Progenitor cell of endocrine pancreas (in vitro differentiated cells): ENCODE data around the gene CNPY4. TPM values are rescaled to one million over a fixed set of nuclear protein-coding genes. Genes with fewer than 3 reads are reported as not detected.

ENCODE experiments used
- DNase-seq: peaks from one replicate; pipeline ENCODE4 v3.0.0; 2021; ENCODE audit warnings: low spot score; ENCODE audit not compliant: unreplicated experiment
- H3K27ac Mint-ChIP-seq: 2 replicates; pipeline ENCODE4 v1.8.0; 2021; ENCODE audit warnings: mild to moderate bottlenecking, moderate library complexity, mixed read lengths
- H3K27me3 Mint-ChIP-seq: 2 replicates; pipeline ENCODE4 v1.8.0; 2021; ENCODE audit warnings: mixed read lengths
- H3K36me3 Mint-ChIP-seq: 2 replicates; pipeline ENCODE4 v1.8.0; 2022; ENCODE audit warnings: mixed read lengths; ENCODE audit not compliant: insufficient read depth
- H3K4me1 Mint-ChIP-seq: 2 replicates; pipeline ENCODE4 v1.8.0; 2021; ENCODE audit warnings: low read depth, mixed read lengths
- H3K4me3 Mint-ChIP-seq: 2 replicates; pipeline ENCODE4 v1.8.0; 2021; ENCODE audit warnings: low read depth, mild to moderate bottlenecking, moderate library complexity, mixed read lengths
- H3K9me3 Mint-ChIP-seq: 2 replicates; pipeline ENCODE4 v1.8.0; 2021; ENCODE audit warnings: low read depth, mixed read lengths
- CTCF ChIP-seq: fragments of 200-600 bp; sonication (generic); IDR thresholded peaks from one replicate; pipeline ENCODE4 v1.5.0; 2021; ENCODE audit warnings: antibody characterized with exemption, mild to moderate bottlenecking; ENCODE audit not compliant: unreplicated experiment
- total RNA-seq: library from RNA; stranded (reverse); gene quantifications from 2 replicates; pipeline ENCODE4 v1.2.1, GENCODE V29; 2021

CNPY4 gene
- total RNA-seq, 1 donor from 2014 or later, result 25.5 TPM

DNA sequence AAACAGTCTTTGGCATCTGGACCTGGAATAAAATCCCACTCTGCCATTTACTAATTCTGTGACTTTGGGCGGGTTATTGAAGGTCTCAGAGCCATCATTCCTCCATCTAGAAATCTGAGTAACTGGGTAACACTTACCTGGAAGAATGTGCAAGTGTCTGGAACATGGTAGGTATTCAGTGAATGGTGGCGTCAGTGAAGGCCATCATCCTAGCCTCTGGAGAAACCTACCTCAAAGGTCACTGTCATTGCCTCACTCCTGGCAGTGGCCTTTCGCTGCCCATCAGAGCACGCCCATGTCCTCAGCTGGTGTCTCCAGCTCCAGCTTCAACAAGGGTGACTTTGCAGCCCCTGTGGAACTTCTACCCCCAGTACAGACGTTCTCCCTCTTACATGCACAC lies 44.4 kb downstream of the CNPY4 start:
- peaks cover 27% of the 10 kb centered on the region for H3K4me1 Mint-ChIP-seq
- no peak overlapping the region for H3K4me3 Mint-ChIP-seq
- DNase-seq, result no peak
- H3K36me3 Mint-ChIP-seq, result no peaks in the 10 kb centered on the region
- peaks cover 34% of the 10 kb centered on the region for H3K27me3 Mint-ChIP-seq
- no peaks in the 10 kb centered on the region for H3K9me3 Mint-ChIP-seq
- no peak overlapping the region for H3K27ac Mint-ChIP-seq
- TF ChIP-seq CTCF, result no peak

DNA sequence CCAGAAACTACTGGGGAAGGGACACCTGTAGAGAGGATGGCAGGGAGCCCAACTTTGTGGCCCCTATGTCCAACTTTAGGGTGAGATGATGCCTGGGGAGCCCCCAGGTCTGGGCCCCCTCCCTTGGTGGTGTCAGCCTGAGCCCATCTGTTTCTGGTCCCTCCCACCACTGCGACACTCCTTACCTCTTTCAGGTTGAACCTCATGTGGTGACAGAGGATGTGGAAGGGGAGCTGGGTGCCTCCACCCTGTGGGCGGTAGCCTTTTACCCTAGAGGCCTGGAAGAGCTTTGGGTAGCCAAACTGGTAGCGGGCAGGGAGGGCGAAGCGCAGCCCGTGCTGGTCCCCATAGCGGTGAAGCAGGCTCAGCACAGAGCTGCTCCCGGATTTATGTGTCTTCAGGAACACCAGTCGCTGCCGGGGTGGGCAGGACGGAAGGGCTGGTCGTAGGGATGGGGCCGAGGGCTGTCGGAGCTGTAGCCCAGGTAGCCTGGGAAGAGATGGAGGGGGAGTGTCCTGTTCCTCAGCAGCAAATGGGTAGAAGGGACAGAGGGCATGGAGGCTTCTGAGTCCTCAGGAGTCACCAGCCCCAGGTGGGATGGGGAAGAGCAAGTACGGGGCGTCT lies 47.0 kb downstream of the CNPY4 start:
- H3K4me1 Mint-ChIP-seq, result peaks cover 27% of the 10 kb centered on the region
- no peak for TF ChIP-seq CTCF

DNA sequence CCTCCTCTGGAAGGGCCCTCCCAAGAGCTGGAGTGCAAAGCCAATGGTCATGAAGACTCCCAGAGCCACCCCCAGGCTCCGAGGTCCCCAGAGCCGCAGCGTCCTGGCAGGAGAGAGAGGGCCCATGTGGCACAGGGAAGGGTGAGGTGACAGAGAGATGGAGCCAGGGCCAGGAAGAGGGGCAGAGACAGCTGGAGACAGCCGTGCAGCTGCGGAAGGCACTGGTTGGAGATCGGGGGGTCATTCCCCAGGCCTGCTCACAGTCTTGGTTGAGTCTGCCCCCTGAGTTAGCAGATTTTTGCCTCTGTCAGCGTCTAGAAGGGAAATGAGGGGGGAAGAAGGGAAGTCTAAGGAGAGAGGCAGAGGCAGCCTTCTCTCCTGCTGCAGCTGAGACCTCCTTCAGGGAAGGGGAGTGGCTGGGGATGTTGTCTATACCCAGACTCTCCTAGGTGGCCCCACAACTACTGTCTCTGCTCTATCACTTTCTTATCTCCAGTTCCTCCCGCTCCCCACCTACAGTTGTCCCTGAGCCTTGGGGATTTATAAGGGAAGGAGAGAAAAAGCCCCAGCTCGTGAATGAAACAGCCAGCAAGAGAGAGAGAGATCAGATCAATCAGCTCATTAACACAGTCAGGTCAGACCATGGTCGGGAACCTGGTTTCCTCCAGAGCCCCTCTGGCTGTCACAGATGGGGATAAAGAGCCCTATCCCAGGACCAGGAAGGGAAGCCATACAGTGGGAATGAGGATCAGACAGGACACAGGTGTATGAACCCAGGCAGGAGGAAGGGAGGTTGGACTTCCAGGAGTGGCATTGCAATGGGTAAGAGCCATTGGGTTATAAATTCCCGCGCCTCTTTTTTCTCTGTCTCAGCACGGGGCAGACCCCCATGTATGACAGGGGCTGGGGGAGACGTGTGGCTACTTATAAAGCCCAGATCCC lies 47.8 kb downstream of the CNPY4 start:
- no peak for DNase-seq
- peaks cover 2% of the 10 kb centered on the region for H3K36me3 Mint-ChIP-seq
- no peak for TF ChIP-seq CTCF
- no peaks in the 10 kb centered on the region for H3K9me3 Mint-ChIP-seq
- H3K4me1 Mint-ChIP-seq, result peaks cover 29% of the 10 kb centered on the region
- peaks cover 42% of the 10 kb centered on the region for H3K27me3 Mint-ChIP-seq
- peak overlapping the region; percentile 62 for H3K4me3 Mint-ChIP-seq
- no peak overlapping the region for H3K27ac Mint-ChIP-seq

More for the DNA sequence above, 47.0 kb downstream of the CNPY4 start:
- Mint-ChIP-seq H3K27ac (no peak overlapping the region), H3K27me3 (peaks cover 42% of the 10 kb centered on the region), H3K4me3 (no peak overlapping the region), H3K9me3 (no peaks in the 10 kb centered on the region), H3K36me3 (peaks cover 2% of the 10 kb centered on the region)
- DNase-seq, result no peak

DNA sequence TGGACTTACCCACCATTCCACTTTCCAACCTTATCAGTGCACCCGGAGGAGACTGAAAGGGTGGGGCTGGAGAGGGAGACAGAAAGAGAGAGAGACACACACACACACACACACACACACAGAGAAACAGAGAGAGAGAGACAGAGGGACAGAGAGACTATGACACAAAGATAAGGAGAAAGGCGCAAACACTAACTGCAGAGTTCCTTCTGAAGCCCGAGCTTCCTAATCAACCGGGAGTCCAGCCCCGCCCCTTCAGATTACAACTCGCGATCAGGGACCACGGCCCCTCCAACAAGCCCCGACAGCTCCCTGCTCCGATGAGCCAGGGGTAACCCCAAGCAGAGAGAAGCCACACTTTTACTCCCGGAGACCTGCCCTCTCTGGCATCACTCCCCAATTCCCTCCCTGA lies 48.5 kb downstream of the CNPY4 start:
- Mint-ChIP-seq H3K36me3 (peaks cover 2% of the 10 kb centered on the region), H3K4me1 (peaks cover 29% of the 10 kb centered on the region), H3K27ac (no peak overlapping the region), H3K4me3 (peak overlapping the region; percentile 62), H3K9me3 (no peaks in the 10 kb centered on the region), H3K27me3 (peaks cover 42% of the 10 kb centered on the region)
- TF ChIP-seq CTCF, result no peak
- DNase-seq, result no peak

DNA sequence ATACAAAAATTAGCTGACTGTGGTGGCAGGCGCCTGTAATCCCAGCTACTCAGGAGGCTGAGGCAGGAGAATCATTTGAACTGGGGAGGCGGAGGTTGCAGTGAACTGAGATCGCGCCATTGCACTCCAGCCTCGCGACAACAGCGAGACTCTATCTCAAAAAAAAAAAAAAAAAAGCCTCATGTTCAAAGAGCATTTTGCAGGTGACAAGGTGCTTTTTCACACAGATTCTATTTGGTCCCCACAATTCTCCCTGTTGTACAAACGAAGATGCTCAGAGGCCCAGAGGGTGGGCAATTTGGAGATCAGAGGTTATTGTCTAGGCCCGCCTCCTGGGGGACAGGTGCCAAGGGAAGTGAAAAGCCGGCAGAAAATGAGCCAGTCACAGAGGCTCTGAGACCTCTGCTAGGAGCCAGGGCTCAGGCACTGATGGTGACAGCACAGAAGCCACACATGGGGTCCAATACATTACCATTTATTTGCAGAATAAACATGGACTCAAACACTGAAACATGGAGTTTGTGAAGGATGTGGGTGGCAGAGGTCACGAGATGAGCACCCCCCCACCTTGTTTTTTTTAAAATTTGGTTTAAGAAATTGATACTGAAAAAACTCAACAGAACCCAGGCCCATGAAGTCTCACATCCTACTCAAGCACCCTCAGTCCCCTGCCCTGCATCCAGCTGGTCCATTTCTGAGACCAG lies 49.9 kb downstream of the CNPY4 start:
- no peak for TF ChIP-seq CTCF
- Mint-ChIP-seq H3K4me3 (peak overlapping the region; percentile 62), H3K27me3 (peaks cover 40% of the 10 kb centered on the region), H3K9me3 (no peaks in the 10 kb centered on the region), H3K4me1 (peaks cover 29% of the 10 kb centered on the region), H3K36me3 (peaks cover 8% of the 10 kb centered on the region), H3K27ac (no peak overlapping the region)
- no peak for DNase-seq
